H54 (cell line): Measurements from ENCODE around the gene TMEM184B.

Source experiments
- DNase-seq: peaks from one replicate; pipeline ENCODE4 v3.0.0; 2011; ENCODE audit warnings: low spot score, mixed read lengths; ENCODE audit not compliant: insufficient read length
- FAIRE-seq: peaks from 3 replicates; lab custom pipeline; 2011; peaks lifted over from hg19 to GRCh38; lab: Jason Lieb, UNC
- POLR2A ChIP-seq: IDR thresholded peaks from 2 replicates; pipeline ENCODE4 v1.6.1; 2011; ENCODE audit warnings: low read depth, mild to moderate bottlenecking, low read length

TMEM184B gene

DNA sequence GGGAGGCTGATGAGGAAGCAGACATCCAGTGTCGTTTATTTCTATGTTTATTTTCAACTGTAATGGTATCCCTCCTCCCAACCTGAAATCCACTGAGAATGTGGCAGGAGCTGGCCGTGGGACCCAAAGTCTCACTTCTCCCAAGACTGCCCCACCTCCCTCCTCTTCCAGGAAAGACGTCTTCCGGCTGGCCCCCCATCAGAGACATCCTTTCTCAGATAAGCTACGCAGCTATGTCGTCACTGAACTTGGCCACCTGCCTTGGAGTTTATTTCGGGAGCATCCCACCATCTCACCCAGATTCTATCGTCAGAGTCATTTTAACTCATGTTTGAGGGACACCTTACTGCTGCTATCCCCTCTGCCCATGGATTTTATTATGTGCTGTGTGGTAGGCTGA is 13.9 kb downstream of the TMEM184B start:
- no peak for FAIRE-seq
- DNase-seq = no peak
- no peak for TF ChIP-seq POLR2A

DNA sequence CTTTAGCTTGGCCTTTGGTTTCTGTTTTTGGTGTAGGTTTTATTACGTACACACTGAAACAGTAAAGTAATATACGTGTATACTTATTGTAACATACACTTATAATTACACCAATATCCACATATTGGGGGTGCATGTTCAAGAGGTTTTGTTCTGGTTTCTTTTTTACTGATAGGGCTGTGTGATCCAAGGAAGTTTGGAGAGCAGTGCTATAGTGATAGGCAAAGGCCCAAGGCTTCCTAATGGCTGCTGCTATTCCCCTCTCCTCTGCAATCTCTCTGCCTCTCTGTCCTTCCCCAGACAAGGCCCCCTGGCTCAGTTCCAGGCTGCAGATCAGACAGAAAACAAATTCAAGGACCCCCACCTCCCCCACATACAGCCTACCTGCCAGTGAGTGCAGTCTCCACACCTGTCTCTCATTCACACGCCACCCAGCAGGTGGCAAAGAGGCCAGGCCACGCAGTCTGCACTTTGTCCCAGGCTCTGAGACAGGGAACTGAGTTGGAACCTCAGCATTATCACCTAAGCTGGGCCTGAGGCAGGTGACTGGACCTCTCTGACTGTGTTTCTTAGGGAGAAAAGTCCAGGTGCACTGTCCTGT is 15.1 kb downstream of the TMEM184B start:
- DNase-seq (no peak), FAIRE-seq (no peak)
- TF ChIP-seq POLR2A = no peak

DNA sequence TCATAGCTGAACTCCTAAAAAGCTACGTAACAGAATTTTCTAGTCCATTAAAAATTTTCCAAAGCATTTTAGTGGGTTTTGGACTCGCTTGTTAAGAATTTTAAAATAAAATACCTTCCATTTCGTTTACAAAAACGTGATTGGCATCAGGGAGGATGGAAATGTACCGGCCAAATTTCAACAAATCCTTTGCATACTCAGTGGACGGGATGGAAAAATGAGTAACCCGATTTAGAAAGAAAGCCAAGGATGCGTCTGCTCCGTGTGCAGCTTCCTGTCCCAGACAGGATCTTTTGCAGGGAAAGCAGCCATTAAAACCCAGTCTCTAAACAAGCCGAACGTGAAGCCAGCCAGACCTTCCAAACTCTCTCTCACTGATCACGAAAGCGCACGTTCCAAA is 15.6 kb downstream of the TMEM184B start:
- FAIRE-seq = no peak
- TF ChIP-seq POLR2A = no peak
- DNase-seq = no peak

DNA sequence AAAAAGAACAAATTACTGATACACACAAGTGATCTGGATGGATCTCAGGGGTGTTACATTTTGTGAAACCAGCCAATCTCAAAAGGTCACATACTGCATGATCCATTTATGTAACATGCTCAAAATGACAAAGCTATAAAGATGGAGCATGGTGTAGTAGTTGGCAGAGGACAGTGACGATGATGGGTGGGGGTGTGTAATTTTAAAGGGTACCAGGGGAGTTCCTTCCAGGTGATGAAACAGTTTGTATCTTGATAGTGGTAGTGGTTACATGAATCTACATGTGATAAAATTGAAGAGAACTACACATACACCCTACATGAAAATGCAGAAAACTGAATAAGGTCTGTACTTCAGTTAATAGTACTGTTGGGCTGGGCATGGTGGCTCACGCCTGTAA is 17.1 kb downstream of the TMEM184B start:
- FAIRE-seq (no peak), DNase-seq (no peak)
- no peak for TF ChIP-seq POLR2A

DNA sequence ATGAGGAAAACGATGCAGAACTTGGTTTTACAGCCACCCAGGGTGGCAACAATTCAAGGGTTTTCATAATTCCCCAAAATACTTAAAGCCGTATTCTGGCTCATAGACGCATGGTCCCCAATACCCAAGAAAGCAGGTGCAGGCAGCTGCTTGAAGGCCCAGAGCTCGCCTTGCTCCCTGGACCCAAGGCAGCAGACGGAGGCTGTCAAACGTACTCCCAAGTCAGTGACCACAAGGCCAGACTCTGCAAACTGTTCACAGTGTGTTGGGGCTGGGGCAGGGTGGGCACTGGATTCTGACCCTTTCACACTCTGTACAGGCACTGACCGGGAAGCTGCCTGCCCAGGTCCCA is 21.5 kb downstream of the TMEM184B start:
- FAIRE-seq (no peak), DNase-seq (no peak)
- TF ChIP-seq POLR2A = no peak

DNA sequence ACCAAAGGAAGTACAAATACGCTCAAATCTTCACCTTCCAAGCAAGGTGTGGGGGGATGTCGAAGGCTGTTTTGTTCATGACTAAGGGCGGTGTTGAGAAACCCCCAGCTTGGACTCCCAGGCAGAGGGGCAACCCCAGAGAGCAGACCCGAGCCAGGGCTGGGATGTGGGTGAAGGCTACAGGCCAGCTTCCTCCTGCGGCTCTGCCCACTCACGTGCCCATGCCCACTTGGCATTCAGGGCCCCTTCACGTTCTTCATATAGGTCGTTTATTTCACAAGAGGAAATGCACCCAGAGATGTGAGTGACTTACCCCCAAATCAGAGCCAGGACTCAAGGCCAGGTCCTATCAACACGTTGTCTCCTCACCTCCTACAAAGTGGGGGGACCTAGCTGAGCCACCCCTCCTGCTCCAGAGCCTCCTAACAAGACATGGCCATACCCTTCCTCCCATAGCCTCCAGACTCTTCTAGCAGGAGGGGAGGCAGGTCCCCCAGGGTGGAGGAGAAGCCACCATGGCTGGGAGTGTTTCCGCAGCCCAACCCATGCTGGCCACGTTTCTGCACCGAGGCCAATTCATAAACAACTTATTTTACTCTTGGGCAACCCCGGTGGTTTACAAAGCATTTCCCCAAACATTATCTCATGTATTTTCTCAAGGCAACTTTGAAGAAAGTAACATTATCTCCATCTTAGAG is 22.0 kb downstream of the TMEM184B start:
- no peak for FAIRE-seq
- no peak for DNase-seq
- TF ChIP-seq POLR2A = no peak

DNA sequence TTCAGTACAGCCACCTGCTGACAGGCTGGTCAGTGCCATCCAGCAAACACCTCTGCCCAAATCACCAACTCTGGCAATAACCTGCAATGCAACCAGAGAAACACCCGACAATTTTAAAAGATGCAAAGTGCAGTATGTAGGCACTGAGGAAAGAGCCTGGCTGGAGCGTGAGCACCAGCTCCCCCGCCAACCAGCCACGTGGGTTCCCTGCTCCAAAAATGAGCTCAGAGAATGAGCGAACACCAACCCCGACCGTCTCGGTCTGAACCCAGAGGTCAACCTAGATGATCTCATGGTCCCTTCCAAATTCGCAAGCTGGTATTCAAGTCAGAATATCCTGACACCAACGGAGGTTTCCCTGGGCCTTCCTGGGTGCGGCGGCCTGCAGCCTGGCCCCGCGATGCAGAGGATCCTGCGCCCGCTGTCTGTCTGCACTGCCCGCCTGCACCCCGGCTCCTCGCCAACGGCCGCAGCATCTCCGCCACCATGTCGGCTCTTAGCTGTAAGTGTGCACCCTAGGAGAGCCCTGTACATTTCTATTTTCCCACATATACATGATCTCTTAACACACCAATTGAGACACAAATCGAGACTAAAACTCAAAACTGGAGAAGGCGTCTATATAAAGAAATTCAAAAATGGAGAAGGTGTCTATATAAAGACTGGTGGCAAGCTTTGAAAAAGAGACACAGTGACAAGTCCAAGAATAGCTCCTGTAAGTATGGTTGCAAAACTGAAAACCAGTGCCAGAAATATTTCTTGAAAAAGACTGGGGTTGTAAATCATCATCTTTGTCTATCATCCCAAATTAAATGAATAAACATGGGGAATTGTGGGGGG is 22.8 kb downstream of the TMEM184B start:
- DNase-seq = no peak
- FAIRE-seq = no peak

DNA sequence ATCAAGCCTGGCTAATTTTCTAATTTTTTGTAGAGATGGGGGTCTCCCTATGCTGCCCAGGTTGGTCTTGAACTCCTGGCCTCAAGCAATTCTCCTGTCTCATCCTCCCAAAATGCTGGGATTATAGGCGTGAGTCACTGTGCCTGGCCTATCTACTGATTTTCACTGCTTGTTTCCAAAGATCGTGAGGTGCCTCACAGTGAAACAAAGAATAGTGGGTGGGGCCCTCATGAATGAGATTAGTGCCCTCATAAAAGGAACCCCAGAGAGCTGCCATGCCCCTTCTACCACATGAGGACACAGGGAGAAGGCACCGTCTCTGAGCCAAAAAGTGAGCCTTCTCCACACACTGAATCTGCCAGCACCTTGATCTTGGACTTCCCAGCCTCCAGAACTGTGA is 23.5 kb downstream of the TMEM184B start:
- no peak for DNase-seq
- FAIRE-seq = no peak
- TF ChIP-seq POLR2A = no peak

More for the DNA sequence above, 22.8 kb downstream of the TMEM184B start:
- TF ChIP-seq POLR2A = no peak

DNA sequence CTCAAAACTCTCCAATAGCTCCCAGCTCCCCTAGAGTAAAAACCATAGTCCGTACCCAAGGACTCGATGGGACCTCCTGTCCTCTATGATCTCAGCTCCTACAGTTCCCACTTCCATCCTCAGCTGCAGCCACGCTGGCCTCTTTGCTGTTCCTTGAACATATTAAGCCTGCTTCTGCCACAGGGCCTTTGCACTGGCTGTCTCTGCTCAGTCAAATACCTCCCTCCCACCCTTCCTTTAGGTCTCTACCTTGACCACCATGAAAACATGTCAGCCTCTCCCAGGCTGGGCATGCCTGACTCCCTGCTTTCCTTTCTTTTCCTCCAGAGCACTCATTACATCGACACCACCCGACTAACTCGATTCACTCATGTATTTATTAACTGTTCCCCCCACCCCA is 24.5 kb downstream of the TMEM184B start:
- FAIRE-seq = no peak
- no peak for TF ChIP-seq POLR2A
- no peak for DNase-seq

DNA sequence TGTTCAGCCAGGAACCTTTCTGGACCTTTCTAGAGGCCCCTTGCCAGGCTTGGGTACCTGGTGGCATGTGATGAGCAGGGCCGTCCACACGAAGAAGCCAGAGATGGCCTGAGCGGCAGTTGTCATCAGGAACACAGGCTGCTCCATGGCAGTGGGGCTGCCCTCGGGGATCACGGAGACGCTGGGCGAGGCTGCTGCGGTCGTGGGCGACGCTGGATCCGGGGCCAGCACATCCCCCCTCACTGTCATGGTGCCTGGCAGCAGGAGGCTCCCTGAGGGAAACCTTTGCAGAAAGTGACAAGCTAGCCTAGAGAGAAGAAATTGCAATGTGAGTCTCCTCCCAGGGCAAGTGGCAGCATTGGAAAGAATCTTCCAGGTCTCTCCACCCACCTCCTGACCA is 25.1 kb downstream of the TMEM184B start:
- FAIRE-seq (no peak), DNase-seq (no peak)
- no peak for TF ChIP-seq POLR2A

DNA sequence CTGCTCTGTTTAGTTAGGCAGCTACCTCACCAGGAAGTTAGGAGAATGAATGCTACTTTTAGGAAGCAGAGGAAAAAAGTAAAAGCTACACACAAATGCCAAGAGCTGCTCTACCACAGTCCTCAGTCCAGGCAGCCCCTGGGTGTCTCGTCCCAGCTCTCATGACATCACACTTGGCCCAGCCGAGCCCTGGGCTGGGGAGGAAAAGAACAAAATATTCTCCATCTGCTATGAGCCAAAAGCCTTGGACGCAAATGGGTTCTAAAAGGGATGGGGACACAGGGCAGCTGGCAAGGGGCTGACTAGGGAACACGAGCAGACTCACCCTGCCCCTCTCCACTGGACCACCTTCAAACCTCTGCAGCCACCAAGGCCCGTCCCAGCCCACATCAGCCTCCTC is 26.1 kb downstream of the TMEM184B start:
- DNase-seq (no peak), FAIRE-seq (no peak)
- no peak for TF ChIP-seq POLR2A

DNA sequence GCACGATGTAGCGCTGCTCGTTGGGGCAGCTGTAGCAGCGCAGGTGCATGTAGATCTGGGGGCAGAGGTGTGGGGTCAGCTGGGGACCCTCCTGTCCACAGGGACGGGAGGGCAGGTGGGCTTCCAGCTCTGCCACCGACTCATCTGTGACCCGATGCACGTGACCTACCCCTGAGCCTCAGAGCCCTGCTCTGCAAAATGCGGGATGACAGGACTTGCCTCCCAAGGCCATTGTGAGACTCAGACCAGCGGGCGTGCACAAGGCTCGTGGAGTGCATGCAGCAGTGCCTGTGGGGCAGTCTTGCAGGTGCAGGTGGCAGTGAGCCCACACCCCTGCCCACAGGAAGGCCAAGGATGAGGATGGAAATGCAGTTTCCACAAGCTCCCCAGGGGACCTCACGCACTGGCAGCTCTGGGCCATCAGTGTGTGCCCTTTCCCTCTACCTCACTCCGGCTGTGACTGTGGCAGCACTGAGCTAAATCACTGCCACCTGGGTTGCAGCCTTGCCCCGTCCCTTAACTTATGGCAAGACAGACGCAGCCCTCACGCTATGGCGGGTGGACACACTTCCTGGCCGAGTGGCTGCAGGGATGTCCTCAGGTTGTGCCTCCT is 26.7 kb downstream of the TMEM184B start:
- FAIRE-seq = no peak
- no peak for DNase-seq
- TF ChIP-seq POLR2A = no peak

DNA sequence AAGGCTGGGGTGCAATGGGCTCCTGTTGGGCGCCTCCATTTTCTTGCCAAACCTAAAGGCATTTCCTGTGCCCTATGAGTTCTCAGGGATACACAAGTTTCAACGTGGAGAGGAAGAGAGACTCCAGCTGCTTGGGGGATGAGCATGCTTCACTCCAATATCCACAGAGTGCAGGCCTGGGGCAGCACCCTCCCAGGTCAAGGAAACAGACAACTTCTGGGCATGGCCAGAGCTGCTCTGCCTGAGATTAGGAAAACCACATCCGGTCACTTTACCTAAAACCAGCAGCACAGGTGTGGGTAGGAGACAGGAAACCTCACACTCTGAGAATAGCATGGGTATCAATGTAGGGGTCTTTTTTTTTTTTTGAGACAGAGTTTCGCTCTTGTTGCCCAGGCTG is 28.7 kb downstream of the TMEM184B start:
- FAIRE-seq (no peak), DNase-seq (no peak)

DNA sequence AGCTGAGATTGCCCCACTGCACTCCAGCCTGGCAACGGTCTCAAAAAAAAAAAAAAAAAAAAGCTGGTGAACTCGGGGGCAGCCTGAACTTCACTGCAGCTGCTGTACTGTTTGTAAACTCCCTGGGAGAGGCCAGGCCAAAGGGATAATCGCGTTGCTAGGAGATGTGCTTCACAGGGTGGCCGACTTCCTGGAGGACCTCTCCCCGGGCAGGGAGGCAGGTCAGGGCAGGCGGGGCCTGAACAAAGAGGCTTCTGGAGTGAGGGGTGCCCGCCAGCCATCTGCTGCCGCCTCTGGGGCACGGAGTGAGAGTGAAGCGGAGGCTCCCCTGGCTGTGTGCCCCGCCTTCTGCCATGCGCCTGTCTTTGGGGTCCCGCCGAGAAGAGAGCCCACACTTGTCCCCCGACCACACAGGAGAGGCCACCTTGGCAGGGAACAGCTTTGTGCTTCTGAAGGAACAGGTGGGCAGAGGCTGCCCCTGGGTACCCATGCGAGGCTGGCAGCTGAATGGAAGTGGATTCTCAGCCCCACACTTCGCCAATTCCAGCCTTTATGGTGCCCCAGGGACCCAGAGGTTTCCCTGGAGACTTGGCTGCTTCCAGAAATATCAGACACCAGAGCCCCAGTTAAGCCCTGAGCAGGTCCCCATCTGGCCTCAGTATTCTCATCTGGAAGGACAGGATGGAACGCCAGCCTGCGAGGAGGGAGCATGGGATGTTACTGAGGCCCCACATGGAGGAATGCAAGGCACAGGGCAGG is 29.6 kb downstream of the TMEM184B start:
- FAIRE-seq (no peak), DNase-seq (no peak)
- TF ChIP-seq POLR2A = no peak

More for the DNA sequence above, 28.7 kb downstream of the TMEM184B start:
- no peak for TF ChIP-seq POLR2A
